NCI-H1694 (cell line): ENCODE data around the gene PMS1.
"Not testable (repeated sequence)": the region's sequence is repeated elsewhere in the genome, so short reads cannot be mapped to it uniquely, and the experiment has no call there.

Experiments used
- DNase-seq: peaks from one replicate; lab custom pipeline; 2025; lab: John Stamatoyannopoulos, UW

Gene PMS1

DNA sequence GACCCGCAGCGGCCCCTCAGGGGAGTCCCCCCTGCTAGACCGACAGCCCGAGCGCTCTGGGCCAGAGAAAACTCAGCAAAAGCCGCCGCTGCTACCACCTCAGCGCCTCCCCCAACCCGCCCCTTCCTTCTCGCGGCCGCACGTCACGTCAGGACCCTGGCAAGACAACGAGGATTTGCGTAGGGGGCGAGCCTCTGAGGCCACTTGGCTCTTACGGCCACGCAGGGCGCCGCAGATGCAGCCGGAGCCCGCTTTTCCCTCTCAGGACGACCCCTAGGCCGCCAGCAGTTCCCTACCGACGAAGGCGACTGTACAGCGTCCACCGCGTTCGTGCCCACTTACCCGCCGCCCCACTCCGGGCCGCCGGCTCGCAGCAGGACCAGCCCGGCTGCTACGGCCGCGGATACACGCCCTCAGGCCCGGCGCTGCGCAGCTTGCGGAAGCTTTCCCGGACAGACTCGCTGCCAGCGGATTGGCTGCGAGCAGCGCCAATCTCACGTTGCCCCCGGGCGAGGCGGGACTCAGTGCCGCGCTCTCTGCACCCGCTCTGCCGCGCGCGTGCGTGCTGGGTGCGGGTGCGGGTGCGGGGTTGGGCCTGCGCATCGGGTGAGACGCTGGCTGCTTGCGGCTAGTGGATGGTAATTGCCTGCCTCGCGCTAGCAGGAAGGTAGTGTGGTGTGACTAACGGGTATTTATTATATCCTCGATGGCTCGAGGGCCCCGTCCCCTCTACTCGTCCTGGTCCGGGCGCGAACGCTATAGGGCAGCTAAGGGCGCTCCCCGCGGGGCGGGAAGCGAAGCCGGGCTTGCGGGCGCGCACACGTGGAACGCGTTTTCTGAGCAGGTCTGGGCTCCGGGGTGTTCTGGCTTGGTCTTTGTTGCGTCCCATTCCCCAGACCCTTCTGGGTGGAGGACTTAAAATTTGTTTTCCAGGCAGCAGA is at the start of gene PMS1, which contains the start of gene ORMDL1:
Gene PMS1, plus strand, starts transcription at position 524 of the 941 bp plus-strand sequence. CDS start 7,360 bp downstream, outside the sequence.
Gene ORMDL1, minus strand, starts transcription at position 413 of the 941 bp plus-strand sequence. CDS start 1,744 bp downstream, outside the sequence.
- DNase-seq, result peak; percentile 87

DNA sequence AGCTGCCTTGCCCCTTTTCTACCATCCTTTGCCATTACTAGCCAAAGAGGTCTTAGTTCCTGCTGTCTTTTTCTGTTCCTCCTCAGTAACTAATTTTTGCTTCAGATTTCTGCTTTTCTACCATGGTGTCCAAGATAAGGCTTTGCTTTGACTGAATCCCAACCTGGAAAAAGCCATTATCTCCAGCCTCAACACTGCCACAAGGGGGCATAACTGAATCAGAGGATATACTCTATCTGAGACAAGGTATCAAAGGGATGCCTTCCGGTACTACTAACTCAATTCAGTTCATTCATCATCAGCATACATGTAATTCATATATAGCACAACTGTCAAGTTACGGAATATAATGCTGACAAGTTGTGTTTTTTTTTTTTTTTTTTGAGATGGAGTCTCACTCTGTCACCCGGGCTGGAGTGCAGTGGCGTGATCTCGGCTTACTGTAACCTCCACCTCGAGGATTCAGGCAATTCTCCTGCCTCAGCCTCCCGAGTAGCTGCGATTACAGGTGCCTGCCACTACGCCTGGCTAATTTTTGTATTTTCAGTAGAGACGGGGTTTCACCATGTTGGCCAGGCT is 33.1 kb upstream of the PMS1 start:
- peak; percentile 33 for DNase-seq

DNA sequence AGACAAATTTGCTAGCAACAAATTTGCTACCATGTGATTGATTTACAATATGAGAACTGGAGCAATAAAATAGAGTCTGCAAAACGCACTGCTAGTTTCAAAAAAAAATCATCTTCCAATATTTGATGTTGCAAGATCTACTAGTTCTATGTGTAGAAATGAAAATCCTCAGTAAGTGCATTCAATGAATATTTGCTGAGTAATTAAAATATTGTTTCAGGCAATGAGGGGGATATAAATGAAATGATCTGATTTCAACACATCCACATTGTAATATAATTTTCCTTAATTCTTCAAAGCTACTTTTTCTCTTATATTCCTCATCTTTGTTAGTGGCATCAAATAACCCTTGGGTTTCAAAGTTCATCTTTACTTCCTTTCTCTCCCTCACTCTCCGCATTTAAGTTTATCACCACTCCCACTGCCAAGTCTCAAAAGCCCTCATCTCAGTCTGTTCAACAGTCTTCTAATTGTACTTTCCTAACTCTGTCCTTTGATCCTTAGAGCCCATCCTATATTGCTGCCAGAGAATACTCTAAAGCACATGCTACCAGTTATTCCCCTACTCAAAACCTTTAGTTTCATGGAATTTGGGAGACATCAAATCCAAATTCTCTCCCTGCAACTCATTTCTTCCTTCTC is 27.8 kb upstream of the PMS1 start:
- DNase-seq, result no peak

DNA sequence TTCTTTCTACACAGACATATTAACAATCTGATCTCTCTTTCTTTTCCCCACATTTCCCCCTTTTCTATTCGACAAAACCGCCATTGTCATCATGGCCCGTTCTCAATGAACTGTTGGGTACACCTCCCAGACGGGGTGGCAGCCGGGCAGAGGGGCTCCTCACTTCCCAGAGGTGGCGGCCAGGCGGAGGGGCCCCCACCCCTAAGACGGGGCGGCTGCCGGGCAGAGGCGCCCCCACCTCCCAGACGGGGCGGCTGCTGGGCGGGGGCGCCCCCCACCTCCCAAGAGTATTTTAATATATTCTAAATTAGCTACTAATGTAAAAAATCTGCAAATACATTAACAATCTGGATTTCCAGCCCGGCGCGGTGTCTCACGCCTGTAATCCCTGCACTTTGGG is 24.1 kb upstream of the PMS1 start:
- DNase-seq, result not testable (repeated sequence)

DNA sequence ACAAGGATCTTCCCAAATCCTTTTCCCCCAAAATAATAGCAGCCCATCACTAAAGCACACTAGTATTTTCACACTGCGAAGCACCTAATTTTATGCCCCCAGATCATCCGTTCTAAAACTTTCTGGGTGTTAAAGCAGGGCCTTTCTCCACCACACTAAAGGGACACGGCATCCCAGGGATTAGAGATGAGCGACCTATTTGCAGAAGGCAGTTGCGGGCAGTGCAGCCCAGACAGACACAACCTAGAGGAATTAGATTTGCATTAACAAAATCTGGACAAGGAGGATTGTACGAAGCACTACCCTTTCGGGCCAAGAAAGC is 22.1 kb upstream of the PMS1 start:
- DNase-seq, result no peak

DNA sequence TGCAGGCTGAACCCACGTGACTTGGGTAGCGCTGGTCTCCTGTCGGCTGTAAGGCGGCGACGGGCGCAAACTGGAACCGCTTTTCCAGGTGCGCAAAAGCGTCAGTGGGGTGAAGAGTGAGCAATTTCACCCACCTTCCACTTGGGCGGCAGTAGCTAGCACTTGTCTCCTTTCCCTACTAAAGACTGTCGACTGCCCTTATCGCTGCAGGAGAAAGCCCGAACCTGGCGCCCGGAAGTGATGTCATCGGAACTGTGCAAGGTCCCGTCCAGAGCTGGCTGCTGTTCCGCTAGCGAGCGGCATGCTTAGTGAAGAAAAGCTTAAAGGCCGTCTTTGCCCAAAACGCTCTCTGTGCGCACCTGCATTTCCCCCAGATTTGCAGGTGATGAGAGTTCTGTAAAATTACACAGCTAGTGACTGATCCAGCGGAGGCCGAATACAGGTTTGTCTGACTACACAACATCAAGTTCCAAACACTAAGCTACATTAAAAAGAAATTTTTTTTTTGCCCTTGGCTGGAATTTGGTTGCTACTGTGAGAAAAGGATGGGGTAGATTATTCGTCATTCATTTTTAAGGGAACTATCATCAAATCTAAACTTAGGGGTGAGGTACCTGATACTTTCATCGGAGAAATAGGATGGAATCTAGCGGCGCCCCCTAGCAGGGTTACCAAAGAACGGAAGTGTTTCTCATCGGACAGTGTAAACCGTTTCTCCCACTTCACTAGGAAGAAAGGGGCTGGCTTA is 21.5 kb upstream of the PMS1 start, which contains the start of gene OSGEPL1:
Gene OSGEPL1, minus strand, starts transcription at position 242 of the 748 bp plus-strand sequence. CDS start 1,152 bp downstream, outside the sequence.
- DNase-seq, result peak; percentile 96

DNA sequence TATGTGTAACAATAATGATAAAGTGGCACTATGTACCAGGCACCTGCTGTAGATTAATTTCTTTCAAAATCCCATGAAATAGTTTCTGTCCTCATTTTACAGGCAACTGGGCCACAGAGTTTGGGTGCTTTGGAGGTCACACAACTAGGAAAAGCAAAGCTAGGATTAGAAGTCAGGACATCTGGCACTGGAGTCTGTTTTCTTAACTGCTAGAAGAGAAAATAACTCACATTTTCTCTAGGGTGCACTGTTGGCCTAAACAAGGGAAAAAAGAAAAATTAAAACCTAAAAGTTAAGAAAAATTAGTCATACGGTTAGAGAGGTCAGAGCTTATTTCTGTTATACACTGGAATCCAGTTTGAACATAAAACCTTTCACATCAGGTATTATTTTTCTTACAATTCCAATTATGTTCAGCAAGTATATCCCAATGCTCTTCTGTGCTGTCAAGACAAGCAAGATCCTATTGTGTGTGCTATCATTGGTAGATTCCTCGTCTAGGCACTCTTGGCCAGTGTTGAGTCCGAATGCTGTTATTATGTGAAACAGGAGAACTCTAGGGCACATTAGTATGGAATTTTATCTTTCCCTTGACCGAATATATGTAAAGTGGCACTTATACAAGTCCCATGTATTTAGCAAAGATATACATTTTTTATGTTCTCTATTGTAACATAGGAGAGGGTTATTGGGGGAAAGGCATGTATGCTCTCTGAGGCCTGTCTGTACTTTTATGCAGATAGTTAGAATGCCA is 20.2 kb upstream of the PMS1 start:
- peak; percentile 20 for DNase-seq

DNA sequence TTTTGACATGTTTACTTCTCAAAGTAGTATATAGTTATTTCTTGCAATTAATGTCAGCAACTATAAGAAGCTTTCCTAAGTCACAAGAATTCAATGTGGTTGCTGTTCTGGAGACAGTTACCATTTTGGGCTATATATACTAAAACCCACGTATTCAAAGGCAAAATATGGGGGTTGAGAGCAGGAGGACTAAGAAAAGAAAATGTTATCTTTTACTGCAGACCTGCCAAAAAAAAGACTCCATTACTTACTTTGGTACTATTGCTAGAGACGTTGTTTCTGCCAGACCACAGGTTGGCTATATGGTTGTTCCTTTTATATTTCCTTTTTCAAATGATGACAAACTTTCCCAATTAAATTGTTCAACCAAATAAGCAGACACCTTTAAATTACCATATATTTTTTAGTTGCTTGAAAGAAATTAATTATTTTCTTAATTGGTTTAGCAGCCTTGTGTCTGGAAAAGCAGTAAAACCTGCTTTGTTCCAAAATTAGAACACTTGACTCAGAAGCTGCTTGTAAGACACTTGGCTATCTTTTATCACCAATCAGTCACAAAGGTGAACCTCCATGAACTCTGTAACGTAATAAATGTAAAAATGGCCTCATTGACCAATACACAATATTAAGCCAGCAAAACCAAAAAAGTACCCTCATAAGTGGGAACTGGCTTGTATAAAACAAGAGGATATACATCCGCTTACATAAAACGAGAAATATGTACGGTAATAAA is 13.5 kb upstream of the PMS1 start:
- DNase-seq, result no peak

DNA sequence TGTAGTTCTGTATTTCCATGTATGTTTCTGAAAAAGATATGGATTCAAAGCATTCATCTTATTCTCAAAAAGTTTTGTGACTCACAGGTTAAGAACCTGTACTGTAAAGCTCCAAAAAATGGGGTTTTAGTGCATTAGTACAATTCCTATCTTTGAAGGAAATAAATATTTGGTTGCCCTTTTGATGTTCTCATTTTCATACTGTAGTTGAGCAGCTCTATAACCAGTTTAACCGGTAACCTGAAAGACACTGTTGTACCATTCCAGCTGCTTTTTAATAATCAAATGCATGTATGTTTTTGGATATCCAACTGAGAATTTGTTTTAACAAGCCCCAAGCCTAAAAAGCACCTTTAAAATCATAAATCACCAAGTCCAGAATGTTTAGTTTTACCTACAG is 12.0 kb upstream of the PMS1 start:
- no peak for DNase-seq

DNA sequence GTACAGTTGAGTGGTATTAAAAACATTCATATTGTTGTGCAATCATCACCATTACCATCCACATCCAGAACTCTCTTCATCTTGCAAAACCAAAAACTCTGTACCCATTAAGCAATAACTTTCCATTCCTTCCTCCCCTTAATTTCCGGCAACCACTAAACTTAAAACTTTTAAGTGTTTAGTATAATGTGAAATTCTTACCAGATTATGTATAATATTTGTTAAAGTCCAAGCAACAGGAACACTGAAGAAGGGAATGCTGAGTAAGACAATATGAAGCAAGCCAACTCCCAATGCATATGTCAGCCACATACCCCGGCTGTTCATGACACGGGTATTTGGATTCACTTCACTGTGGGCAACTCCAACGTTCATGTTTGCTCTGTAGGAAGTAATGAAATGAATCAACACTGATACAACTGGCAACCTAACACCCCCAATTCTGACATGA is 2.0 kb upstream of the PMS1 start:
- DNase-seq, result no peak

DNA sequence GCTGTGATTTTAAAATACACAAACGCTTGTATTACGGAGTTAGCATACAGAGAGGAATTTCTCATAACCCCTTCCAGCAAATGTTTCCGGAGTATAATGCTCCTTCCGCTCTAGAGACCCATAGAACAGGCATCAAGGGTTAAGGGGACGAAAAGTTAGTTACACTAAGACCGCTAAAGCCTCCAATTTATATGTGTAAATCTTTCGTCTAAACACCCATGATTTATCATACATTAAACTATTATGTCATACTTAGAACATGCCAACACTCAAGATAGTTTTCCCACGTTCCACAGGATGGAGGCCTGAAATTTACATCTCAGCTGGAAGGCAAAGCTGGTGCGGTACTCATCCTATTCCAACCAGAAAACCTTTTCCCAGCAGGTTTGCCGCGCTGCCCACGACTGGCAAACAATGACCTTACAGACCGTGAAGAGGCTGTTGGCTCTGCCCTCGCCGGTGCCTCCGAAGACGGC is 761 bp upstream of the PMS1 start:
- no peak for DNase-seq

DNA sequence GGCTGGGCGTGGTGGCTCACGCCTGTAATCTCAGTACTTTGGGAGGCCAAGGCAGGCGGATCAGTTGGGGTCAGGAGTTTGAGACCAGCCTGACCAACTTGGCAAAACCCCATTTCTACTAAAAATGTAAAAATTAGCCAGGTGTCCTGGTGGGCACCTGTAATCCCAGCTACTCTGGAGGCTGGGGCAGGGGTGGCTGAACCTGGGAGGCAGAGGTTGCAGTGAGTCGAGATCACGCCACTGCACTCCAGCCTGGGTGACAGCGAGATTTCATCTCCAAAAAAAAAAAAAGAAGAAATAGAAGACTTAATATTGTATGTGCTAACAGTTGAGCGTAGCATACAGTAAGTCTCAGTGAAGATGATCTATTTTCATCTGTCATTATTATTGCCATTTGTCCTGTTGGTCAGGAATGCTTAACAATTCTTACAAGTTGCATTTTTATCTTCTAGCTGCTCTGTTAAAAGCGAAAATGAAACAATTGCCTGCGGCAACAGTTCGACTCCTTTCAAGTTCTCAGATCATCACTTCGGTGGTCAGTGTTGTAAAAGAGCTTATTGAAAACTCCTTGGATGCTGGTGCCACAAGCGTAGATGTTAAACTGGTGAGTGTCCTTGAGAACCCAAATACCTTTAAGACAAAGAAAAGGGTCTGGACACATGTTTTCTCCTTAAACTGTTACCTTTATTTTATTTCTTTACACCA is 7.2 kb downstream of the PMS1 start:
- DNase-seq, result no peak

DNA sequence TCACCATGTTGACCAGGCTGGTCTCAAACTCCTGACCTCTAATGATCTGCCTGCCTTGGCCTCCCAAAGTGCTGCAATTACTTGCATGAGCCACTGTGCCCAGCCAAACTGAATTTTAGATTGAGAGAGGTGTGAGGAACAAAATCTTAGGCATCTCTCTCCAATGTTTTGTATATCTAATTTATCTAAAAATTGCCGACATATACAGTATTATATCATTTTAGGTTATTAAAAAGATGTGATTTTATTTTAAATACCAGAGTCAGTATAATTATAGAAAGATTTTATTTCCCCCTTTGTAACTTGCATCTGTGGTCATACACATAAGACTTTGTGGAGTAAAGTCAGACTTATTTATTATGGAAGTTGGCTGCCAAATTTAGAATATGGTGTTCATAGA is 10.1 kb downstream of the PMS1 start:
- no peak for DNase-seq

DNA sequence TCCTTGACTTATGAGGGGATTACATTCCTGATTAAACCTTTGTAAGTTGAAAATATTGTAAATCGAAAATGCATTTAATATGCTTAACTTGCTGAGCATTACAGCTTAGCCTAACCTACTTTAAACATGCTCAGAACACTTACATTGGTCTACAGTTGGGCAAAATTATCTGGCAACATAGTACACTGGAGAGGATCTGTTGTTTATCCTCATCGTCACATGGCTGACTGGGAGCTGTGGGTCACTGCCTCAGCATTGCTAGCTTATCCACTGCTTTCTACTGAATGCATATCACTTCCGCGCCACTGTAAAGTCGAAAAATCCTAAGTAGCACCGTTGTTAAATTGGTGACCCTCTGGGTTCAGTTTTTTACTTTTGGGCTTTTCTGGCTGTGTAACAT is 13.7 kb downstream of the PMS1 start:
- no peak for DNase-seq

DNA sequence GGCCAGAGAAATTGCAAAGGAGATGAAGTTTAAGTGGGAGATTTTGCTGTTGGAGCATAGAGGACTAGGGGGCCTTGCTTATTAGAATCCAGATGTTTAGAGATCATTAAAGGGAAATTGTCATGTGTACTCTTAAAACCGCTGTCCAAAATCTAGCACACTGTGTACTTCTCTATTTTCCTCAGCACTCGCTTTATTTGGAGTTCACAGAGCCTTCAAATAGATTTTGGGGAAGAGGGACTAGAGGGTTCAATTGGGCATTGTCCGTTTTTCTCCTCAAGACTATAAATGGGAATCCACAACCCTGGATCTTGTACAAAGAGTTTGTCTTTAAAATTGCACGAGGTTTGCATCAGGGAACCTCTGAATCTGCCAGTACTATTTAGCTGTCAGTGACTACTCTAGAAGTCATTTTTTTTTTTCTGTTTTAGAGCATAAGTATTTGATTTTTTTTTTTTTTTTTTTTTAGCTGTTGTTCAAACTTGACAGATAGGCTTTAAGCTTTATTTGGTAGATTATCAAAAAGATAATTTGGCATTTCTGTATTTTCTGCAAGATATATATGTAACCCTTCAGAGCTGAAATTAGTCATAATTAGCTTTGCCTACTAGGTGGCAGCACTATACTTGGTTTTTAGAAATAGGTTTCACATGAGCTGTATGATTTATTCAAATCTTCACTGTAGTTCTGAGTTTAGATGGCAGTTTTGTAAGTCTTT is 14.2 kb downstream of the PMS1 start:
- DNase-seq, result peak; percentile 34

DNA sequence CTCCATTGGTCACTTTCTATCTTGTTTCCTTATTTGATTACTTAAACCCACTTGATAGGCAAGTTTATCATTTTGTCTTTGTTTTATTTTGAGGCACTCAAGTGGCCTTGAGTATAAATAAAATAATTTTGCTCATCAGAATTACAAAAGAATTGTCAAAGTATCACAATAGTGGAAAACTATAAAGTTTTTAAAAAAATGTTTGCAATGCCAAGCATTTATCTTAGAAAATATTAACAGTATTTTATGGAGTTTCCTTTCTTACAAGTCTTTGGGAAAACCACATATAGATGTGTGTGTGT is 14.7 kb downstream of the PMS1 start:
- no peak for DNase-seq

DNA sequence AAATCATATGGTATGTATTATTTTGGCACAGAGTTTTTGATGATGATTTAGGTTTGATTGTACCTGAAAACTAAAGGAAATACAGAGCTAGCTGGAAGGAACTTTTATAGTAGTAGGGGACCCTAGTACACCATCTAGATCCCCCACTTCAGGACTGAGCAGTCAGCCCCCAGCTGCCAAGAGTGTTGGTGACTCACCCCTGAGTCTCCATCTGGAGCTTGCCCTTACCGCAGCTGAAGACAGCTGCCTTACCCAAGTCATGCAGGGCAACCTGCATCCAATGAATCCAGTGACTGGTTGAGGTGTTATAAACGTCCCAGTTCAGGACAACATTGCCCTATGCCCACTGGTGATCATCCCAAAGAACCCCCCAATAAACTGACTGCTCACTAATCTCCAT is 15.3 kb downstream of the PMS1 start:
- DNase-seq, result no peak

DNA sequence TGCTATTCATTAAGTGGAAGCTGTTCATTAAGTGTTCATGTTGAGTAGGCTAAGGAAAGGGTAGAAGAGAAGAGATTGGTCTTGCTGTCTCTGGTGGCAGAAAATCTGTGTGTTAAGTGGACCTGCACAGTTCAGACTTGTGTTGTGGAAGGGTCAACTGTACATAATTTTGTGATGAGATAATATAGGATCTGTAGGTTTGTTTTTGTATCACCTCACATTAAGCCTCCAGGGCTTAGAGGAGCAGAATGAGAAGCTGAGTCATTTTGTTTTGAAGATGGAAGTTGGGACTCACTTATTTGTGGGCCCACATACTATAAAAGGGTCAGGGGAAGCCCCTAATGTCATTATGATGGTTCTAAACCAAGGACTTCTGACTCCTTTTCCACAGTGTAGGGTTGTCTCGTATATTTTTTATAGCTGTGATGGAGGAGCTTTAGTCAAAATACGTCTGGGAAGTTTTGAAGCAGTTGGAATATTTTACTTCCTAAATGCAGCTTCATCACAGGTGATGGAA is 18.2 kb downstream of the PMS1 start:
- DNase-seq, result no peak

DNA sequence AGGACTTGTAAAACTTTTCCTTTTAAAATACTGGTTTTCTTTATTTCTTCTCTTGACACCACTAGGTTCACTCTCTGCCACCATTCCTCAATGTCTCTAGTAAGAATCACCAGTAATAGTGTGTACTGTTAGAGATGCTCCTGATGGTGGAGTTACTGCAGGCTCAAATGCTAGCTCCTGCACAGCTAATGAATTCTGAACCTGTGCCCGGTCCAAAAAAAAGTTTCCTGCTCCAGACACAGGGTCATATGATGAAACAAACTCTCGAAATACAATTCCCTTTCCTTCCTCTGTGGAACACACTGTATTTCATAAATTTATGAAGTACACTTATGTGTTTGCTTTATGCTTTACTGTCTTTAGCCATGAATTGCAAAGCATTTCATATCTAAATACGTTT is 19.2 kb downstream of the PMS1 start:
- DNase-seq, result no peak
